ENCODE results near the gene ADCY9. TPM values are rescaled to one million over a fixed set of nuclear protein-coding genes. Genes with fewer than 3 reads are reported as not detected.
A peak's percentile ranks its signal among the peaks of the same experiment; 100 is the strongest.
"Not testable (repeated sequence)": the region's sequence is repeated elsewhere in the genome, so short reads cannot be mapped to it uniquely, and the experiment has no call there.

The ADCY9 gene
- total and polyA plus RNA-seq, 5 donors = 13.0 to 31.4 (median 27.0) TPM

GRCh38 chr16:3946604-3947180 is 169.6 kb downstream of the ADCY9 start:
- no peaks in the 10 kb centered on the region for H3K9me3 ChIP-seq (ENCODE audit: control insufficient read depth, low read length)
- H3K4me1 ChIP-seq (ENCODE audit: control insufficient read depth, insufficient read depth, low read length) = peaks cover 9% of the 10 kb centered on the region
- no peak overlapping the region for H3K27ac ChIP-seq (ENCODE audit: low read length)
- intact Hi-C loops (cut with DNase I) = no loop called here
- no peaks in the 10 kb centered on the region for H3K27me3 ChIP-seq (ENCODE audit: control insufficient read depth, insufficient read depth)
- DNase-seq (no peak), ATAC-seq (no peak)
- 89% methylated on average over 20 of the region's 20 CpGs for WGBS
- no peak overlapping the region for H3K4me3 ChIP-seq (ENCODE audit: low read length)

GRCh38 chr16:3945751-3946603 is 170.3 kb downstream of the ADCY9 start:
- H3K27ac ChIP-seq (ENCODE audit: low read length) = peak overlapping the region; percentile 43

GRCh38 chr16:3944457-3944856 is 171.8 kb downstream of the ADCY9 start:
- intact Hi-C loops (cut with DNase I) = not testable (repeated sequence)

More at GRCh38 chr16:3945751-3946603, 170.3 kb downstream of the ADCY9 start:
- H3K27me3 ChIP-seq (ENCODE audit: control insufficient read depth, insufficient read depth) = no peaks in the 10 kb centered on the region
- ATAC-seq (no peak), DNase-seq (peak in 2 of 3 donors; percentile 45 to 67)
- no peak overlapping the region for H3K4me3 ChIP-seq (ENCODE audit: low read length)
- intact Hi-C loops (cut with DNase I) = no loop called here
- peaks cover 9% of the 10 kb centered on the region for H3K4me1 ChIP-seq (ENCODE audit: control insufficient read depth, insufficient read depth, low read length)
- WGBS = 38% methylated on average over 11 of the region's 11 CpGs
- no peaks in the 10 kb centered on the region for H3K9me3 ChIP-seq (ENCODE audit: control insufficient read depth, low read length)

GRCh38 chr16:3942146-3942545 is 174.1 kb downstream of the ADCY9 start:
- H3K4me3 ChIP-seq (ENCODE audit: low read length); ATAC-seq; H3K4me1 ChIP-seq (ENCODE audit: control insufficient read depth, insufficient read depth, low read length); H3K27me3 ChIP-seq (ENCODE audit: control insufficient read depth, insufficient read depth); DNase-seq; intact Hi-C loops (cut with DNase I); H3K27ac ChIP-seq (ENCODE audit: low read length); H3K9me3 ChIP-seq (ENCODE audit: control insufficient read depth, low read length): not testable (repeated sequence)
- WGBS = 82% methylated on average over 4 of the region's 4 CpGs

More at GRCh38 chr16:3944457-3944856, 171.8 kb downstream of the ADCY9 start:
- DNase-seq; H3K4me3 ChIP-seq (ENCODE audit: low read length); H3K27ac ChIP-seq (ENCODE audit: low read length); H3K4me1 ChIP-seq (ENCODE audit: control insufficient read depth, insufficient read depth, low read length); H3K9me3 ChIP-seq (ENCODE audit: control insufficient read depth, low read length); H3K27me3 ChIP-seq (ENCODE audit: control insufficient read depth, insufficient read depth); ATAC-seq: not testable (repeated sequence)
- 98% methylated on average over 2 of the region's 2 CpGs for WGBS

- intact Hi-C loops (cut with DNase I) = no loop called here
- Histone ChIP-seq H3K27ac (ENCODE audit: low read length) (no peak overlapping the region), H3K27me3 (ENCODE audit: control insufficient read depth, insufficient read depth) (no peaks in the 10 kb centered on the region), H3K4me3 (ENCODE audit: low read length) (peak overlapping the region; percentile 39), H3K4me1 (ENCODE audit: control insufficient read depth, insufficient read depth, low read length) (no peaks in the 10 kb centered on the region), H3K9me3 (ENCODE audit: control insufficient read depth, low read length) (no peaks in the 10 kb centered on the region)
- WGBS = 6% methylated on average over 43 of the region's 43 CpGs
- peak; percentile 86 to 88 for ATAC-seq
- DNase-seq = peak; percentile 63 to 84 (median 83)
These were observed 177.2 kb downstream of the ADCY9 start for GRCh38 chr16:3938843-3939624.

GRCh38 chr16:3938471-3938842 is 177.8 kb downstream of the ADCY9 start:
- DNase-seq (no peak), ATAC-seq (no peak)
- no peak overlapping the region for H3K27ac ChIP-seq (ENCODE audit: low read length)
- 59% methylated on average over 19 of the region's 19 CpGs for WGBS
- H3K9me3 ChIP-seq (ENCODE audit: control insufficient read depth, low read length) = no peaks in the 10 kb centered on the region
- no peaks in the 10 kb centered on the region for H3K4me1 ChIP-seq (ENCODE audit: control insufficient read depth, insufficient read depth, low read length)
- intact Hi-C loops (cut with DNase I) = no loop called here
- no peaks in the 10 kb centered on the region for H3K27me3 ChIP-seq (ENCODE audit: control insufficient read depth, insufficient read depth)
- H3K4me3 ChIP-seq (ENCODE audit: low read length) = peak overlapping the region; percentile 39

GRCh38 chr16:3937066-3937875 is 179.0 kb downstream of the ADCY9 start:
- Histone ChIP-seq H3K4me3 (ENCODE audit: low read length) (no peak overlapping the region), H3K4me1 (ENCODE audit: control insufficient read depth, insufficient read depth, low read length) (no peaks in the 10 kb centered on the region), H3K27ac (ENCODE audit: low read length) (no peak overlapping the region), H3K27me3 (ENCODE audit: control insufficient read depth, insufficient read depth) (no peaks in the 10 kb centered on the region), H3K9me3 (ENCODE audit: control insufficient read depth, low read length) (no peaks in the 10 kb centered on the region)
- ATAC-seq = no peak
- intact Hi-C loops (cut with DNase I) = no loop called here
- no peak for DNase-seq
- 92% methylated on average over 13 of the region's 13 CpGs for WGBS

- DNase-seq = no peak
- H3K4me1 ChIP-seq (ENCODE audit: control insufficient read depth, insufficient read depth, low read length) = no peaks in the 10 kb centered on the region
- intact Hi-C loops (cut with DNase I) = no loop called here
These were observed 180.3 kb downstream of the ADCY9 start for GRCh38 chr16:3935921-3936320.

GRCh38 chr16:3934491-3935181 is 181.6 kb downstream of the ADCY9 start:
- Histone ChIP-seq H3K4me1 (ENCODE audit: control insufficient read depth, insufficient read depth, low read length) (no peaks in the 10 kb centered on the region), H3K9me3 (ENCODE audit: control insufficient read depth, low read length) (no peaks in the 10 kb centered on the region), H3K4me3 (ENCODE audit: low read length) (no peak overlapping the region), H3K27ac (ENCODE audit: low read length) (no peak overlapping the region), H3K27me3 (ENCODE audit: control insufficient read depth, insufficient read depth) (no peaks in the 10 kb centered on the region)
- 80% methylated on average over 13 of the region's 13 CpGs for WGBS
- ATAC-seq = no peak
- intact Hi-C loops (cut with DNase I) = no loop called here
- no peak for DNase-seq

More at GRCh38 chr16:3935921-3936320, 180.3 kb downstream of the ADCY9 start:
- 90% methylated on average over 4 of the region's 4 CpGs for WGBS
- no peak for ATAC-seq
- Histone ChIP-seq H3K4me3 (ENCODE audit: low read length) (no peak overlapping the region), H3K27me3 (ENCODE audit: control insufficient read depth, insufficient read depth) (no peaks in the 10 kb centered on the region), H3K27ac (ENCODE audit: low read length) (no peak overlapping the region), H3K9me3 (ENCODE audit: control insufficient read depth, low read length) (no peaks in the 10 kb centered on the region)

- H3K9me3 ChIP-seq (ENCODE audit: control insufficient read depth, low read length); ATAC-seq; H3K4me1 ChIP-seq (ENCODE audit: control insufficient read depth, insufficient read depth, low read length); H3K4me3 ChIP-seq (ENCODE audit: low read length); H3K27me3 ChIP-seq (ENCODE audit: control insufficient read depth, insufficient read depth); intact Hi-C loops (cut with DNase I); H3K27ac ChIP-seq (ENCODE audit: low read length); DNase-seq: not testable (repeated sequence)
- WGBS = 95% methylated on average over 2 of the region's 2 CpGs
These were observed 189.1 kb downstream of the ADCY9 start for GRCh38 chr16:3927147-3927546.
